HepG2 (cell line): ENCODE measurements around the gene EDEM1. TPM values are rescaled to one million over a fixed set of nuclear protein-coding genes. Genes with fewer than 3 reads are reported as not detected.

ENCODE experiments used
- ATF2 ChIP-seq: sonication (generic); formaldehyde crosslinking; IDR thresholded peaks from 2 replicates; pipeline ENCODE4 v1.4.0; 2020; ENCODE audit warnings: missing genetic modification reagents
- CREB1 ChIP-seq, 2 experiments: fragments of 450-650 bp in 1 of 2; IDR thresholded peaks; 2 replicates each; pipeline ENCODE4 v1.6.1; 2016 to 2017; ENCODE audit warnings: control low read depth in 1 of 2, mild to moderate bottlenecking in 1 of 2, missing compliant biosample characterization in 1 of 2, missing genetic modification characterization in 1 of 2
- CREBL2 ChIP-seq: sonication (generic); formaldehyde crosslinking; IDR thresholded peaks from 2 replicates; pipeline ENCODE4 v1.8.1; 2023; ENCODE audit warnings: missing genetic modification reagents, mild to moderate bottlenecking, borderline replicate concordance
- ELF1 ChIP-seq: sonication (generic); formaldehyde crosslinking; IDR thresholded peaks from 2 replicates; pipeline ENCODE4 v1.4.0; 2020; ENCODE audit warnings: missing genetic modification reagents
- EZH2 ChIP-seq: conservative IDR thresholded peaks from 2 replicates; pipeline ENCODE4 v1.6.1; 2012; ENCODE audit warnings: mild to moderate bottlenecking, low read depth, low read length, moderate library complexity
- FOXJ3 ChIP-seq: sonication (generic); formaldehyde crosslinking; IDR thresholded peaks from 2 replicates; pipeline ENCODE4 v1.4.0; 2020; ENCODE audit warnings: missing genetic modification reagents, mild to moderate bottlenecking, borderline replicate concordance
- FOXP1 ChIP-seq, 2 experiments: fragments of 450-650 bp in 1 of 2; IDR thresholded peaks; 2 replicates each; pipeline ENCODE4 v1.6.1; 2017 to 2018; ENCODE audit warnings: antibody characterized with exemption in 1 of 2
- FOXP4 ChIP-seq: sonication (generic); formaldehyde crosslinking; IDR thresholded peaks from 2 replicates; pipeline ENCODE4 v1.4.0; 2020; ENCODE audit warnings: missing genetic modification reagents
- GABPA ChIP-seq, 2 experiments: IDR thresholded peaks; 2 replicates each; pipeline ENCODE4 v1.6.1; 2011 to 2016; ENCODE audit warnings: low read depth in 2 of 2, low read length in 1 of 2, missing biosample characterization in 1 of 2, missing genetic modification characterization in 1 of 2
- GABPB1 ChIP-seq: IDR thresholded peaks from 2 replicates; pipeline ENCODE4 v1.6.1; 2016; ENCODE audit warnings: mild to moderate bottlenecking, missing genetic modification reagents, moderate library complexity, missing compliant biosample characterization
- GATAD2A ChIP-seq: IDR thresholded peaks from 2 replicates; pipeline ENCODE4 v1.6.1; 2016
- KDM2A ChIP-seq: sonication (generic); formaldehyde crosslinking; IDR thresholded peaks from 2 replicates; pipeline ENCODE4 v1.4.0; 2020; ENCODE audit warnings: low read depth, missing genetic modification reagents, borderline replicate concordance
- KLF16 ChIP-seq, 2 experiments: sonication (generic) in 1 of 2; formaldehyde crosslinking in 1 of 2; IDR thresholded peaks; 2 replicates each; pipeline versions ENCODE4 v1.6.1 to v1.8.0; 2016 to 2023; ENCODE audit warnings: missing genetic modification reagents in 2 of 2, missing compliant biosample characterization in 1 of 2
- PCBP1 ChIP-seq: fragments of 200-400 bp; formaldehyde crosslinking; IDR thresholded peaks from 2 replicates; pipeline ENCODE4 v1.6.1; 2017; ENCODE audit warnings: mild to moderate bottlenecking, low read depth, low read length, borderline replicate concordance
- RBM22 ChIP-seq: fragments of 200-400 bp; formaldehyde crosslinking; optimal IDR thresholded peaks from 2 replicates; pipeline ENCODE3; 2017; ENCODE audit warnings: mild to moderate bottlenecking, low read length, moderate library complexity
- SNAI1 ChIP-seq: sonication (generic); formaldehyde crosslinking; IDR thresholded peaks from 2 replicates; pipeline ENCODE4 v1.5.0; 2020; ENCODE audit warnings: mild to moderate bottlenecking, missing genetic modification reagents, borderline replicate concordance
- TGIF2 ChIP-seq: IDR thresholded peaks from 2 replicates; pipeline ENCODE4 v1.6.1; 2016; ENCODE audit warnings: control low read depth, missing compliant biosample characterization
- THAP11 ChIP-seq: IDR thresholded peaks from 2 replicates; pipeline ENCODE4 v1.6.1; 2016; ENCODE audit warnings: missing biosample characterization, missing genetic modification reagents
- ZFP36L2 ChIP-seq: sonication (generic); formaldehyde crosslinking; IDR thresholded peaks from 2 replicates; pipeline ENCODE4 v1.4.0; 2020; ENCODE audit warnings: missing genetic modification reagents
- ZFP91 ChIP-seq: sonication (generic); formaldehyde crosslinking; IDR thresholded peaks from 2 replicates; pipeline ENCODE4 v1.9.0; 2022; ENCODE audit warnings: missing genetic modification reagents, mild to moderate bottlenecking, borderline replicate concordance
- ZFY ChIP-seq: sonication (generic); formaldehyde crosslinking; IDR thresholded peaks from 2 replicates; pipeline ENCODE4 v1.4.0; 2020; ENCODE audit warnings: missing genetic modification reagents
- ZNF558 ChIP-seq: sonication (generic); formaldehyde crosslinking; IDR thresholded peaks from 2 replicates; pipeline ENCODE4 v1.9.0; 2022; ENCODE audit warnings: mild to moderate bottlenecking, missing genetic modification reagents, borderline replicate concordance
- ZNF792 ChIP-seq: IDR thresholded peaks from 2 replicates; pipeline ENCODE4 v1.6.1; 2016
- ZNF816 ChIP-seq: sonication (generic); formaldehyde crosslinking; IDR thresholded peaks from 2 replicates; pipeline ENCODE4 v1.8.0; 2022; ENCODE audit warnings: missing genetic modification reagents, mild to moderate bottlenecking, borderline replicate concordance
- polyA plus RNA-seq, 8 experiments: library from polyadenylated mRNA; depleted of rRNA in 3 of 8; stranded (reverse) in 7 of 8; unstranded in 1 of 8; fragments of >200 nt; fragmentation: Illumina TruSeq in 4 of 8; extraction: Trizol in 4 of 8; gene quantifications; 2 replicates each; pipeline versions ENCODE4 v1.2.1 to v1.2.3, GENCODE V29; 2011 to 2016; ENCODE audit warnings: low read depth in 4 of 8, missing spikeins in 1 of 8, mixed read lengths in 1 of 8; ENCODE audit not compliant: insufficient read depth in 1 of 8
- total RNA-seq, 5 experiments: library from RNA; depleted of rRNA; stranded (reverse); fragments of >200 nt; fragmentation: Illumina TruSeq; extraction: Trizol; gene quantifications; 2 replicates each; pipeline ENCODE4 v1.2.3, GENCODE V29; 2016; ENCODE audit warnings: low read depth in 1 of 5

The EDEM1 gene
- total and polyA plus RNA-seq, 2 of the 13 experiments (the other 11 are each of a cell fraction or from before 2014, with no cell fraction given) = 13.8 to 25.8 TPM

GRCh38 chr3:5187156-5187919 lies at the start of gene EDEM1 (continued):
- peak; percentile 39; the same call in 1 of the 2 replicates for TF ChIP-seq ATF2 (CRISPR knock-in tag)
- TF ChIP-seq ZFP36L2 (CRISPR knock-in tag) = no peak
- peak; percentile 68 for TF ChIP-seq ELF1 (CRISPR knock-in tag)
- peak; percentile 27 for TF ChIP-seq RBM22
- TF ChIP-seq FOXJ3 (CRISPR knock-in tag) = peak; percentile 17; the same call in 1 of the 2 replicates
- TF ChIP-seq CREB1 (IDR thresholded peaks at IDR 0.05) = peak; percentile 21
- TF ChIP-seq CREB1 (CRISPR knock-in tag; IDR thresholded peaks at IDR 0.05) = peak; percentile 51; the same call in 1 of the 2 replicates
- TF ChIP-seq FOXP1 (IDR thresholded peaks at IDR 0.05) = no peak
- 0 out of 2 replicates have a peak, but pooled peaks have one; percentile 11 for TF ChIP-seq FOXP1 (CRISPR knock-in tag; IDR thresholded peaks at IDR 0.05)
- TF ChIP-seq ZFP91 (CRISPR knock-in tag) = peak; percentile 99
- 0 out of 2 replicates have a peak, but pooled peaks have one; percentile 2 for TF ChIP-seq ZNF558 (CRISPR knock-in tag)
- no peak for TF ChIP-seq SNAI1 (CRISPR knock-in tag)
- peak in 1 of 2 experiments; percentile 61; a peak in 1 of 4 replicates for TF ChIP-seq KLF16 (CRISPR knock-in tag; IDR thresholded peaks at IDR 0.05)
- TF ChIP-seq GATAD2A (CRISPR knock-in tag) = peak; percentile 42; the same call in 1 of the 2 replicates
- TF ChIP-seq GABPA (IDR thresholded peaks at IDR 0.05; ENCODE audit: low read depth, low read length) = no peak
- TF ChIP-seq GABPA (CRISPR knock-in tag; IDR thresholded peaks at IDR 0.05; ENCODE audit: low read depth) = peak; percentile 4; the same call in 1 of the 2 replicates
- no peak for TF ChIP-seq FOXP4 (CRISPR knock-in tag)
- 0 out of 2 replicates have a peak, but pooled peaks have one; percentile 48 for TF ChIP-seq ZNF816 (CRISPR knock-in tag)
- 0 out of 2 replicates have a peak, but pooled peaks have one; percentile 25 for TF ChIP-seq CREBL2 (CRISPR knock-in tag)
- TF ChIP-seq GABPB1 (CRISPR knock-in tag) = peak; percentile 73
- TF ChIP-seq THAP11 (CRISPR knock-in tag) = peak; percentile 56; the same call in 1 of the 2 replicates
- TF ChIP-seq KDM2A = peak; percentile 91
- peak; percentile 64; the same call in 1 of the 2 replicates for TF ChIP-seq TGIF2 (CRISPR knock-in tag)
- 0 out of 2 replicates have a peak, but pooled peaks have one; percentile 42 for TF ChIP-seq PCBP1
- peak; percentile 84 for TF ChIP-seq ZFY
- TF ChIP-seq EZH2 = no peak
- TF ChIP-seq ZNF792 (CRISPR knock-in tag) = peak; percentile 34; the same call in 1 of the 2 replicates
